ENCODE data around the gene TRIM13.
"Not testable (repeated sequence)": the region's sequence is repeated elsewhere in the genome, so short reads cannot be mapped to it uniquely, and the experiment has no call there.

TRIM13 gene

DNA sequence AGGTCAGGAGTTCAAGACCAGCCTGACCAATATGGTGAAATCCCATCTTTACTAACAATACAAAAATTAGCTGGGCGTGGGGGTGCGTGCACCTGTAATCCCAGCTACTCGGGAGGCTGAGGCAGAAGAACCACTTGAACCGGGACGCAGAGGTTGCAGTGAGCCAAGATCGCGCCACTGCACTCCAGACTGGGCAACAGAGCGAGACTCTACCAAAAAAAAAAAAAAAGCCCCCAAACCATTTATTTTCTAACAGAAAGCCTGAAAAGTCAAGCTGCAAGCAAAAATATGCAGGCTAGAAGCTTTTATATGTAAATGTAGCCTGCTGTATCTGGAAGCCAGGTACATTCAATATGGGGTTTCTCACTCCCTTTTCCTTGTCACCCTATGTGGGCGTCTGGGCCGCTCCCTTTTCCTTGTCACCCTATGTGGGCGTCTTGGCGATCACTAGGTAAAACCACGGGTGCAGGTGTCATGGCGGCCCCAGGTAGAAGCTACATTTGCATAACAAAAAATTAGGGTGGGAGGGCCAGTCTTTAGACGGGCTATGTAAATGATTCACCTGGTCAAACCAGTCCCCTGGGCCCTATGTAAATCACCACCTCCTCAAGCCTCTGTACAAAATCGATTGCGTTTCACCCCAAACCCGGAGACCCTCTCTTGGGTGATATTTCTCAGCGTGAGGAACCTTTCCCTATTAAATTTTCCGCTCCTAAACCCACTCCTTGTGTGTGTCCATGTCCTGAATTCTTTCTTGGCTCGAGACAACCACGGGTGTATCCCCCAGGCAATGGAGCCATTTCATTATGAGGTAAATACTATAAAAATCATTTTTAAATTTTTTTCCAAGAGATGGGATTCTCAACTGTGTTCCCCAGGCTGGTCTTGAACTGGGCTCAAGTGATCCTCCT lies 2.1 kb downstream of the TRIM13 start:
- DNase-seq, result no peak

DNA sequence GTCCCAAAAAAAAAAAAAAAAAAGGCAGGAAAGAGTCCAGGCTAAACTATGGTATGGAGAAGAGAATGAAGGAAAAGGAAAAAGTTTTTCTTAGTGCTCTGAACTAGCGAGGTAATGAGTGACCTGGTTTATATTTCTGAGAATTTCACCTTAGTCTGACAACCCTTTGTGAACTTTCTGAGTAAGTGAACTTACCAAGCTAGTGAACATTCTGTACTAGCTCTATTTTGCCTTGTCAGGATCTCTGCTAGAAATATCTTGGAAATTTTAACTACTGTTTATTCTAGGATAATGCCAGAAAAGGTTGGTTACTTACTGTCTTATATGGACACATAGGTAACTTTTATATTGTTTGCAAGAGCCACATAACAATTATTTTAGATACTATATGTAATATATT lies 4.4 kb downstream of the TRIM13 start:
- DNase-seq, result no peak

DNA sequence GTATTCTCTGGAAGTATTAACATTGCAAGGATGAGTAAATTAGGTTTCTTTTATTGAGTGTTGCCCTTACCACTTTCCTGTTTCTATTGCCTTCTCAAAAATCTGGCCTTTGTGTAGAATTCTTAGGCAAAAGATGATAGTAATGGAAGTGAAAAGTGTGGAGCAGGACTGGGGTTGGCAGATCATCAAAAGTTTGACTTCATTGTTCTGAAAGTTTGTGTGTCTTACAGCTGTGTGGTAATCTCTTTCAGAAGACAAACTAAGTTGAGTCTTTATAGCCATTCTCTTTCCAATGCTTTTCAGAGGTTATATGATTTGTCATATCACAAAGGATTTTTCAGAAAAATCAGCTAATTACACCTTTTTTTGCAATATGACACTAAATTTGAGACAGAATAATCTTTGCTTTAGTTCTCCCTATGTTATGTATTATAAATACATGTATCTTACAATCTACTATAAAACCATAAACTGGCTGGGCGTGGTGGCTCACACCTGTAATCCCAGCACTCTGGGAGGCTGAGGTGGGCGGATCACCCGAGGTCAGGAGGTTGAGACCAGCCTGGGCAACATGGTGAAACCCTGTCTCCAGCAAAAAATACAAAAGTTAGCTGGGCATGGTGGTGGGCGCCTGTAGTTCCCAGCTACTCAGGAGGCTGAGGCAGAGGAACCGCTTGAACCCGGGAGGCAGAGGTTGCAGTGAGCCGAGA lies 9.7 kb downstream of the TRIM13 start:
- DNase-seq, result no peak

DNA sequence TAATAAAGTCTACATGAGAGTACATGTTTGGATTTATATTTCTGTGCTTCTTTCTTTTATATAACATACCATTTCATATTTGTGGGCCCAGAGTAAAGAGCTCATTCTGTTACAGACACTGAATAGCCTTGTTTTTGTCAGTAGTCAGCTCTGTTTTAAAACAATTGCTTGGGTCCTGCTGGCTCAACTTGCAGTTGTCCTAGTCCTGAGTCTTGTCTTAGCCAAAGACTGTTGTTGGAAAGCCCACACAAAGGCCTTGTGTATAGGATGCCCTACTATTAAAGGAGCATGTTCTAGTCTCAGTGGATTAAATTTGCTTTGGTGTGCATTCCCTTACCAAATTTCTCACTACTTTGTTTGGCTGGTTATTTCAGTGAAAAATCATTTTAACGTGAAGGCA lies 14.6 kb downstream of the TRIM13 start:
- DNase-seq, result no peak

DNA sequence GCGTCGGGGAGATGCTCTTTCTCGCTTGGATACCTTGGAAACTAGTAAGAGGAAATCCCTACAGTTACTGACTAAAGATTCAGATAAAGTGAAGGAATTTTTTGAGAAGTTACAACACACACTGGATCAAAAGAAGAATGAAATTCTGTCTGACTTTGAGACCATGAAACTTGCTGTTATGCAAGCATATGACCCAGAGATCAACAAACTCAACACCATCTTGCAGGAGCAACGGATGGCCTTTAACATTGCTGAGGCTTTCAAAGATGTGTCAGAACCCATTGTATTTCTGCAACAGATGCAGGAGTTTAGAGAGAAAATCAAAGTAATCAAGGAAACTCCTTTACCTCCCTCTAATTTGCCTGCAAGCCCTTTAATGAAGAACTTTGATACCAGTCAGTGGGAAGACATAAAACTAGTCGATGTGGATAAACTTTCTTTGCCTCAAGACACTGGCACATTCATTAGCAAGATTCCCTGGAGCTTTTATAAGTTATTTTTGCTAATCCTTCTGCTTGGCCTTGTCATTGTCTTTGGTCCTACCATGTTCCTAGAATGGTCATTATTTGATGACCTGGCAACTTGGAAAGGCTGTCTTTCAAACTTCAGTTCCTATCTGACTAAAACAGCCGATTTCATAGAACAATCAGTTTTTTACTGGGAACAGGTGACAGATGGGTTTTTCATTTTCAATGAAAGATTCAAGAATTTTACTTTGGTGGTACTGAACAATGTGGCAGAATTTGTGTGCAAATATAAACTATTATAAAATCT lies 15.7 kb downstream of the TRIM13 start:
- DNase-seq, result no peak

DNA sequence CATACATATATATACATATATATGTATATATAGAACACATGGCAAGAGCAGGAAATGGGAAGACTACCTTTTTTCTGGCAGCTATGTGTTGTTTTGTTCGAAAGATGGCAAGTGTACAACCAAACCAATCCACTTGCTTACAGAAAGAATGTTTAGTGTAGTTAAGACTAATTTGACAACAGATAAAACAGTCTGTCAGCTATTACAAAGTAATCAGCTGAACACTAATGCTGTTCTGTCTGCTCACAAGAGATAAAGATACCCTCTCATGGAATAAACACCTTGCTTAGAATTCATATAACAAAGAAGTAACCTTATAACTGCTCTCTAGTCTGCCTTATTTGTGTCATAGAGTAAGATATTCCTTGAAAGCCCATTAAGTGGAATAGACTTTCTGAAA lies 17.5 kb downstream of the TRIM13 start:
- no peak for DNase-seq

DNA sequence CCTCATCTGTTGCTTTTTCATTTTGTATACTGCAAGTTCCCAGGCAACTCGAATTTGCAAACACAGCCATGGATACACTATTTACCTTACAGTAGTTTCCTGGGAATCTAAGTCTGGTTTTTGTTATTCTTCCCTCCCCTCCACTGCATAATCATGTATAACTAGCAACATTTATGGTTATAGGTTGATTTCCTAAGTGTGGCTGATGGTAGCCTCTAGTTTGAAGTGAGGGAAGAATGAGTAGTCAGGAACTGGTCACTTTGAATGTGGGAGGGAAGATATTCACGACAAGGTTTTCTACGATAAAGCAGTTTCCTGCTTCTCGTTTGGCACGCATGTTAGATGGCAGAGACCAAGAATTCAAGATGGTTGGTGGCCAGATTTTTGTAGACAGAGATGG lies 18.4 kb downstream of the TRIM13 start, which contains the start of gene KCNRG:
Gene KCNRG (plus strand): TSS at position 187 of the 400 bp plus-strand sequence. CDS start 50 bp downstream, at position 237.
- no peak for DNase-seq

DNA sequence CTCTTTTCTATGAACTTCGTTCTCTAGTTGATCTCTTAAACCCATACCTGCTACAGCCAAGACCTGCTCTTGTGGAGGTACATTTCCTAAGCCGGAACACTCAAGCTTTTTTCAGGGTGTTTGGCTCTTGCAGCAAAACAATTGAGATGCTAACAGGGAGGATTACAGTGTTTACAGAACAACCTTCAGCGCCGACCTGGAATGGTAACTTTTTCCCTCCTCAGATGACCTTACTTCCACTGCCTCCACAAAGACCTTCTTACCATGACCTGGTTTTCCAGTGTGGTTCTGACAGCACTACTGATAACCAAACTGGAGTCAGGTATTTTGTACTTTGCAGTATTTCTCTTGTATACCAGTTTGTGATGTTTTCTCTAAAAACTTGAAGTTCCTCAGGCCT lies 18.9 kb downstream of the TRIM13 start:
- DNase-seq, result no peak

DNA sequence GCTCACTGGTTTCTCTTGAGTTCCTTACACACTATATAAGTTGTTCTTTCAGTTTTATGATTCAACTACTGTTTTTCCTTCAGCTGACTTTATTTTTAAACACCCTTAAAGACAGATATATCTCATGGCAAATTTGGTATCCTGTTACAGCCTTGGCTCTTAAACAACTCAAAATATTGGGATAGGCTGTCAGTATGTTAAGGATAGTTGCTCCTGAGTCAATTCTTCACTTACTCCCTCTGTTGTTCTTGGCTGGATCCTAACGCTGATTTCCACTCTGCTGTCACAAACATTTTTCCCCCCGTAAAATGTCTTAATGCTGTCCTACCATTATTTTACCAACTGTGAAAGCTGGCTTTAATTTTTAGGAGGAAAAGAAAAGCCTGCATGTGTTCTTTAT lies 19.6 kb downstream of the TRIM13 start:
- DNase-seq, result no peak

DNA sequence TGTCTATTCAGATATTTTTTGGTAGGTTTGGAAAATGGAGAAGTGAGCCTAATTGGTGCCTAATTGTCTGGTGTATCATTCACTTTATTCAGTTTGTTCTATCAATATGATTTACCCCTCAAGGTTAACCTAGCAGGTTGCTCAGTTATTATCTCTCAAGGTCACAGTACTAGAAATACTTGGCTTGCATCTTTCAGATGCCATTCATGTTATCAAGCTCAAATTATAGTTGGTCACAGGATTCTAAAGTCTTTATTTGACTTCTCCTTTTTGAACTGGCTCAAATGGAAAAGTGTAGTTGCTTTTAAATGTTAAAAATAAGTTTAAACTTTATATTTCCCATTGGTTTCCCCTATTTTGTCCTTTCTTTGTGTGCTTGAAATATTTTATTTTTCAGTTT lies 21.0 kb downstream of the TRIM13 start:
- DNase-seq, result no peak

DNA sequence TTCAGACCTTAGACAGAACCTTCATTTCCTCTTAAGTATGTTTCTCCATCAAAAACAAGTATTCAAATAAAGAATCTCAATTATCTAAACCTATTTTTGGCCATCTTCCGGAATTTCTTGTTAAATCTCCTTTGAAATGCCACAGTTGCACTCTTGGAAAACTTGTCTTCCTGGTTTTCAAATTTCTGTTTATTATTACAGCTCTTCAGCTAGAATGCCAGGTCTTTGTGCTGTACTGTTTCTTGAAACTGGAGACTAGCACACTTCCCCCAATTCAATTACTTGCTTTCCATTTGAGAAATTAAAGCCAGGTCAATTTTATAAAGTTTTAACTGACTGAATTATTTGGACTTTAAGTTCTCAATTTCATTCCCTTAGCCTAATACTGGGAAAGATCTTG lies 28.6 kb downstream of the TRIM13 start:
- no peak for DNase-seq

DNA sequence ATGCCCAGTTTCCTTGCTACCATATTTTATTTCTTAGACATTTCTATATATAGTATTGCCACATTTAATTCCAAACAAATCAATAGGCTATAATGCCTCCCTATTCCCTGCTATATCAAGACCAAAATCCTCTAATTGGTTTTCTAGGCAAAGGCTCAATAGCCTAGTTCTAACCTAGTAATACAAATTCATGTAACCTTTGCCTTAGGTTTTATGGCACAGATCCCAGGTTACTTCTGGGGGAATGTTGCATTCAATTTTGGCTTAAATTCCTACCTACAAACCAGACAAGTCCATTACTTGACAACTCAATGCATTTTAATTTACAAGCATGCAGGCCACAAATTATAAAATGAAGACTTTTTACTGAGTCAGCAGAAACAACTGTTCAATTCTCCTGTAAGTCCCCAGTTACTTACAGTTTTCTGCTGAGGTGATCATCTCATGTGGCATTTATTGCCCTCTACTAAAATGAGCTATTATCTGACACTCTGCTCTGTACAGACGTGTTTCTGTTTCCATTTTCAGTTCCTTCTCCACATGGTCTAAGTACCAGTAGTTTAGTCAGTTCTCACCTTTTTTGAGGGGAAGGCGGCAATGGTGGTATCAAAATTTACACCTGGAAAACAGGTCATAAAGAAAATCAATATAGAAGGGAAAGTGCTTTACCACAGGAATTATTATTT lies 30.1 kb downstream of the TRIM13 start:
- DNase-seq, result no peak

DNA sequence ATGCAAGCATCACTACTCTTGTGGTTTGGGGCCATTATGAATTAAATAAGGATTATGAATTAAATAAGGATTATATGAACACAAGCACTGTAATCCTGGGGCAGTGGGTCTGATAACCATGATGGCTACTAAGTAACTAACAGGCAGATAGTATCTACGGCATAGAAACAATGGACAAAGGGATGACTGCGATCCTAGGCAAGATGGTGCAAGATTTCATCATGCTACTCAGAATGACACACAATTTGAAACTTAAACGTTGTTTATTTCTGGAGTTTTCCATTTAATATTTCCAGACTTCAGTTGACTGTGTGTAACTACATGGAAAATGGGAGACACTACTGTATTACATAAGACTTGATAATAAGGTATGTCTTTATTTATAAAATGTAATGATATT lies 33.5 kb downstream of the TRIM13 start:
- no peak for DNase-seq

DNA sequence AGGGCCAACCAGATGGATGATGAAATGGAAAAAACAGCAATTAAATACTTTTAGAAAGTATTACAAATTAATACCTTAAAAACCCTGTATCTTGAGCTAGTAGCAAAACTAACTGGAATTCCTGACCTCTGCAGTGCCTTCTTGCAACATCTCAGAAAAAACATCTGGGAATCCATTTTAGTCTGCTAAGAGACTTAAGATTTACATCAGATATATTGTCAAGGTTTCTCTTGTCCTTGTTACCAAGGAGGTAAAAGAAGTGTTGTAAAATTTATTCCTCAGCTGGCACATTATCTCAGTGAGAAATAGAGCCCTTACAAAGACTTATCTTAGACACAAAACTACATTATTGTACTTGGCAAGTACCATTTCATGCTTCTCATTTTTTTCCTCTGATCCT lies 36.9 kb downstream of the TRIM13 start:
- no peak for DNase-seq

DNA sequence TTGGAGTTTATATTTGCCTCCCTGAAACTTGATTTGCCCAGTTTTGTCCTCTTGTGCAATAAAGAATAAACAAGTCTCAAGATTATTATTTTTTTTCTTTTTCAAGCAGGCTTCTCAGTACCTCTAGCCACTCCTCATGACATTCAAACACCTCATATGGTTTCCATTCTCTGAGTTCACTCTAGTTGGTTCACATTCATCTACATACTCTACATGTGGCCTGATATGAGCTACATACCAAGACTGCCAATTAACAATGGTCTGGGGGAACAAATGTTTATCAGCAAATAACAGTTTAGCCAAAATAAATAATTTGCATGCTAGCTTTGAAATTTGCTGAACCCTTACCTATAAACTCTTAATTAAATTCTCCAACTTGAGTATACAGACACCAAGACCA lies 40.9 kb downstream of the TRIM13 start:
- no peak for DNase-seq

DNA sequence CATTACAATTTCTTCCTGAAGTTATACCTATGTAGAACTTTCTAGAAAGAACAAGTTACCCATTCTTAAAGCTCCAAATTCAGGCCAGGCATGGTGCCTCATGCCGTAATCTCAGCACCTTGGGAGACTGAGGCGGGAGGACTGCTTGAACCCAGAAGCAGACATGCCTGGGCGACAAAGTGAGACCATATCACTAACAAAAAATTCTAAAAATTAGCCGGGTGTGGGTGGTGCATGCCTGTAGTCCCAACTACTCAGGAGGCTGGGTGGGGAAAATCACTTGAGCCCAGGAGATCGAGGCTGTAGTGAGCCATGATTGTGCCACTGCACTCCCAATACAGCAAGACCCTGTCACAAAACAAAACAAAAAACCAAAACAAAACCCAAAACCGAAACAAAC lies 41.4 kb downstream of the TRIM13 start:
- no peak for DNase-seq

DNA sequence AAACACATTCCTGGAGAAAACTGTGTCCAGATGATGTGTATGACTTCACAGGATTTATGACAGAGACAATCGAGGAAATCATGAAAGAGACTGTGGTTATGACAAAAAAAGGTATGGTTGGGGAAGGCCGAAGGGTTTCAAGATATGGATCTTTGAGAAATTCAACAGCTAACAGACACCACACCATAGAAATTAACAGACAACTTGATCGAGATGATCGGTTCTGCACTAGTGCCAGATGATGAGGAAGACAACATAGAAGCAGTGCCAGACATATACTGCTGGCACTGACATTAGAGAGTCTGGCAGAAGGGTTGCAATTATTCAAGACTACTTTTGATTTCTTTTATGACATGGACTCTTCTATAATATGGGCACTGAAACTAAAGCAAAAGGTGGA lies 55.6 kb downstream of the TRIM13 start:
- no peak for DNase-seq

DNA sequence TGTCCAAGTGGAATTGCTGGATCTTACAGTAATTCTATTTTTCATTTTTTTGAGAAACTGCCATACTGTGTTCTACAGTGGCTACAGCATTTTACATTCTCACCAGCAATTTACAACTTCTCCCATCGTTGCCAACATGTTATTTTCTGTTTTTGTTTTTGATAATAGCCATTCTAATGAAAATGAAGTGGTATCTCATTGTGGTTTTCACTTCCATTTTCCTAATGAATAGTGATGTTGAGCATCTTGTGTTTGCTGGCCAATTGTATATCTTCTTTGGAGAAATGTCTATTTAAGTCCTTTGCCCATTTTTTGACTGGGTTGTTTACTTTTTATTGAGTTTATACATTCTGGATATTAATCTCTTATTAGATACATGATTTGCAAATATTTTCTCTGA lies 57.0 kb downstream of the TRIM13 start:
- no peak for DNase-seq

DNA sequence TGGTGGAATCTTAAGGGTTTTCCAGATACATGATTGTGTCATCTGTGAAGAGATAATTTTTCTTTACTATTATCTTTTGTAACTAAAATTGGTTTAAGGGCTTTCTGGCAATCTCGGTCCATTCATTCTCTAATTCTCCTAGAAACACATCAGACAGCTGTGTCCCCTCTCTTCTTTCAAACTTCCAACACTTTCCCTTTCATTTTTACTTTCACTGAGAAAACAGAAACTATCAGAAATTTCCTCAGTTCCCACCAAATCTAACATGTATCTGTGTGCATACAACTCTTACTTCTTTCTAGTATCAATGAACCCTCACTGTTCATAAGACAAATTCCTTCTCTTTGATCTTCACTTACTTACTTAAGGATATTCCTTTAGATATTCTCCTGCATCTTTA lies 58.6 kb downstream of the TRIM13 start:
- no peak for DNase-seq

DNA sequence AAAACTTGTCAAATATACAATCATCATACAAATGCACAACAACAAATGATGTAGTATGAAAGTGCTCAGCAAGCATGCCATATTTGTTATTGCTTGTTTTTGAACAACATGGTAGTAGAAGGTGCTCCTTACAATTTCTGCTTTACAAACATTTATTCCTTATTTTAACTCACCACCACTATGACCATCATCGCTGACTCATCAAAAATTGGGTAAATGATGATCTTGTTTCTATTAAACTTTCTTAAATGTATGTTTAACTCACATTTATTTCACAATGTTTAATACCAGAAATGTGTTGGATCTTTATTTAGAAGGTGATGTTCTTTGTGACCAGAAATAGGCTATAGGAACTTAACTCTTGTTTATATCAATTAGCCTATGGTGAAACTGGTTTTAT lies 63.9 kb downstream of the TRIM13 start:
- no peak for DNase-seq

DNA sequence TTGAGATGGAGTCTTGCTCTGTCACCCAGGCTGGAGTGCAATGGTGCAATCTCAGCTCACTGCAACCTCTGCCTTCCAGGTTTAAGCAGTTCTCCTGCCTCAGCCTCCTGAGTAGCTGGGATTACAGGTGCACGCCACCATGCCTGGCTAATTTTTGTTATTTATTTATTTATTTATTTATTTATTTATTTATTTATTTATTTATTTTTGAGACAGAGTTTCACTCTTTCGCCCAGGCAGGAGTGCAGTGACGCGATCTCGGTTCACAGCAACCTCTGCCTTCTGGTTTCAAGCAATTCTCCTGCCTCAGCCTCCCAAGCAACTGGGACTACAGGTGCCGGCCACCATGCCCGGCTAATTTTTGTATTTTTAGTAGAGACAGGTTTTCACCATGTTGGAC lies 65.5 kb downstream of the TRIM13 start:
- not testable (repeated sequence) for DNase-seq

DNA sequence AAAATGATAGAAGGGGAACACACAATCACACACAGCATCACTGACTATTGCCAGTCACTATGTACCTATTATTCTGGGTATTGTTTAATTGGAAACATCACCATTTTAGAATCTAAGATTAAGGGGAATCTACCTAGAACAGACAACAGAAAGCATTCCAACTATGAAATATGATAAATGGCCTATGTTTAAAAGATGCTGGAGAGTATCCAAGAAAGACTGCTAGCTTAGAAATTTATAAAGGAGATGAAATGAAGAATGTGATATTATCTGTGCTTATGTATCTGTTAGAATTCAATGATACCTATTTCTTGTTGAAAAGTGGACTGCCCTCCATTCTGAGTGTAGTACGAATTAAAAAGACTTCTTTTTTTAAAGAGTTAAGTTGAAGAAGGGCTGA lies 68.9 kb downstream of the TRIM13 start:
- DNase-seq, result no peak
